Suprapubic skin (tissue), 4 donors: Measurements from ENCODE around the gene UNC13B. TPM values are rescaled to one million over a fixed set of nuclear protein-coding genes. Genes with fewer than 3 reads are reported as not detected.
"Not testable (repeated sequence)": the region's sequence is repeated elsewhere in the genome, so short reads cannot be mapped to it uniquely, and the experiment has no call there.

ENCODE experiments used
- DNase-seq, 2 donors: peaks; one replicate each; pipeline ENCODE4 v3.0.0-alpha.2; 2019; ENCODE audit warnings: low spot score in 2 of 2
- H3K27ac ChIP-seq: fragments of 200-600 bp; sonication (generic); one replicate; pipeline ENCODE4 v1.5.1; 2019
- H3K27me3 ChIP-seq: fragments of 200-600 bp; sonication (generic); one replicate; pipeline ENCODE4 v1.5.1; 2019
- H3K36me3 ChIP-seq: fragments of 200-600 bp; sonication (generic); one replicate; pipeline ENCODE4 v1.5.1; 2019
- H3K4me1 ChIP-seq: fragments of 200-600 bp; sonication (generic); one replicate; pipeline ENCODE4 v1.5.1; 2019
- H3K4me3 ChIP-seq: fragments of 200-600 bp; sonication (generic); one replicate; pipeline ENCODE4 v1.5.1; 2019; ENCODE audit warnings: mild to moderate bottlenecking
- H3K9me3 ChIP-seq: fragments of 200-600 bp; sonication (generic); one replicate; pipeline ENCODE4 v1.5.1; 2019
- EP300 ChIP-seq: sonication (generic); formaldehyde crosslinking; IDR thresholded peaks from one replicate; pipeline ENCODE4 v1.6.1; 2017; ENCODE audit warnings: antibody characterized with exemption
- POLR2A ChIP-seq, 2 donors: fragments of 450-650 bp; IDR thresholded peaks; one replicate each; pipeline ENCODE4 v1.6.1; 2017; ENCODE audit warnings: antibody characterized with exemption in 2 of 2, mild to moderate bottlenecking in 2 of 2, moderate library complexity in 2 of 2
- POLR2AphosphoS5 ChIP-seq, 3 donors: sonication (generic); formaldehyde crosslinking; IDR thresholded peaks; one replicate each; pipeline ENCODE4 v1.6.1; 2017; ENCODE audit warnings: antibody characterized with exemption in 3 of 3
- WGBS: methylation state at CpG from one replicate; pipeline ENCODE4 v1.1.5; 2018; 5-methylcytosine and 5-hydroxymethylcytosine counted together
- total RNA-seq, 4 donors: library from RNA; depleted of rRNA; stranded (reverse); fragments of >200 nt; gene quantifications; one replicate each; pipeline ENCODE4 v1.1.0, GENCODE V29; 2016
- TF ChIP-seq, protein P1 (sequence below), 2 donors: fragments of 200-600 bp in 1 of 2; fragments of 450-650 bp in 1 of 2; sonication (generic) in 1 of 2; IDR thresholded peaks; one replicate each; pipeline ENCODE4 v1.5.1; 2016 to 2019; ENCODE audit warnings: antibody characterized with exemption in 2 of 2, mild to moderate bottlenecking in 1 of 2, moderate library complexity in 1 of 2

The UNC13B gene
- total RNA-seq, 4 donors from 2014 or later, result 27.8 to 43.2 (median 30.6) TPM

DNA sequence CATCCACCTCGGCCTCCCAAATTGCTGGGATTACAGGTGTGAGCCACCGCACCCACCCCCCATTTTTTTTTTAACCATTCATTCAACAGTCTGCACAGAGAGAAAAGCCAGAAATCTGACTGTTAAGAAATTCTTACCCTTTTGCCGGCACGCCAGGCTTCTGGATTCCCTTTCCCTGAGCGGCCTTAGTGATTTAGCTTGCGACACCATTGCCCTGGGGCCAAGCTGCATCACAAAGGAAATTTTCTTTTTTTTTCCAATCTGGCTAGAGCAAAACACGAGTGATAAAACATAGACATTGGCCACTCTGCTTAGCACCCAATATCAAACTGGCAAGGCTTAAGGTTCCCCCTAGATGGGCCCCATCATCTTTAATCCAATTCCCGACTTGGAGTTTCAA is 24.9 kb upstream of the UNC13B start:
- 62% methylated on average over 8 of the region's 8 CpGs for WGBS
- DNase-seq, result no peak
- no peak for TF ChIP-seq EP300
- no peak for TF ChIP-seq POLR2AphosphoS5 (IDR thresholded peaks at IDR 0.05)
- TF ChIP-seq, protein P1, sequence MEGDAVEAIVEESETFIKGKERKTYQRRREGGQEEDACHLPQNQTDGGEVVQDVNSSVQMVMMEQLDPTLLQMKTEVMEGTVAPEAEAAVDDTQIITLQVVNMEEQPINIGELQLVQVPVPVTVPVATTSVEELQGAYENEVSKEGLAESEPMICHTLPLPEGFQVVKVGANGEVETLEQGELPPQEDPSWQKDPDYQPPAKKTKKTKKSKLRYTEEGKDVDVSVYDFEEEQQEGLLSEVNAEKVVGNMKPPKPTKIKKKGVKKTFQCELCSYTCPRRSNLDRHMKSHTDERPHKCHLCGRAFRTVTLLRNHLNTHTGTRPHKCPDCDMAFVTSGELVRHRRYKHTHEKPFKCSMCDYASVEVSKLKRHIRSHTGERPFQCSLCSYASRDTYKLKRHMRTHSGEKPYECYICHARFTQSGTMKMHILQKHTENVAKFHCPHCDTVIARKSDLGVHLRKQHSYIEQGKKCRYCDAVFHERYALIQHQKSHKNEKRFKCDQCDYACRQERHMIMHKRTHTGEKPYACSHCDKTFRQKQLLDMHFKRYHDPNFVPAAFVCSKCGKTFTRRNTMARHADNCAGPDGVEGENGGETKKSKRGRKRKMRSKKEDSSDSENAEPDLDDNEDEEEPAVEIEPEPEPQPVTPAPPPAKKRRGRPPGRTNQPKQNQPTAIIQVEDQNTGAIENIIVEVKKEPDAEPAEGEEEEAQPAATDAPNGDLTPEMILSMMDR (IDR thresholded peaks at IDR 0.05), result no peak
- TF ChIP-seq POLR2A (IDR thresholded peaks at IDR 0.05), result no peak
- Histone ChIP-seq H3K4me3 (no peak overlapping the region), H3K36me3 (no peaks in the 10 kb centered on the region), H3K27ac (no peak overlapping the region), H3K4me1 (no peaks in the 10 kb centered on the region), H3K27me3 (no peaks in the 10 kb centered on the region), H3K9me3 (no peaks in the 10 kb centered on the region)

DNA sequence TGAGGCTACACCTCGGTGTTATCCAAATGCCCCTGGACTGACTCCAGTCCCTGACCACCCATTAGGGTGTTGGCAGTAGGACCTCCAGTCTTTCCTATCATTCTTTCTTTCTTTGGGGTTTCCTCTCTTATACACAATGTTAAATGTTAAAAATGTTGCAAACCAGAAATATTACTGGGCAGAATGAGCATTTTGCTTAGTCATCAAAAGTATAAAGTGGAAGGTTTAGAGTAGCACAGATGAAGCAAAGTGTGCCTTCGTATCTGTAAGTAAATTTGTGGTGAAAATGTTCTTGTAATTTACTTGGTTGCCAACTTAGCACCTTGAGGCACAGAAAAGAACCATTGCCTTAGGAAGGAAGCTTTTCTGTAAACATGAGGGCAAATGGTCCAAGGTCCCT is 21.7 kb upstream of the UNC13B start:
- no peaks in the 10 kb centered on the region for H3K27me3 ChIP-seq
- TF ChIP-seq EP300 (no peak), POLR2AphosphoS5 (IDR thresholded peaks at IDR 0.05) (no peak)
- TF ChIP-seq, protein P1 (IDR thresholded peaks at IDR 0.05), result no peak
- WGBS, result 93% methylated on average over 2 of the region's 2 CpGs
- H3K9me3 ChIP-seq, result peaks cover 8% of the 10 kb centered on the region
- no peaks in the 10 kb centered on the region for H3K4me1 ChIP-seq
- H3K36me3 ChIP-seq, result no peaks in the 10 kb centered on the region
- DNase-seq, result no peak
- no peak overlapping the region for H3K4me3 ChIP-seq
- H3K27ac ChIP-seq, result no peak overlapping the region

DNA sequence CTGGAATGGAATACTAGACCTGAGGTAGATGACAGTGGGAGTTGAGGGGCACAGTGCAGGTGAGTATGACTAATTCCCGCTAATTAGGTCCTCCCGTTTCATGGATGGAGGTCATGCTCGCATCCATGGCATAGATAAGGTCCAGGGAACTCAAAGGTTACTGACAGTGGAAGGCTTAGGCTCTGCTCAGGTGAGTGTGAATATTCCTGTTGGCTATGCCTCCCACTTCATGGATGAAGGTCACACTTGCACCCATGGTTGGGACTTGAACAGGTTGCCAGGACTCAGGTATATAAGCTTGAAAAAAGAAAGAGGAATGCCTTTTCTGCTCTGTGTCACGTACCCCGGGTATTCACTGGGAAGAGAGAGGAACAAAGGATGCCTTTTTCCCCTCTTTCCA is 19.8 kb upstream of the UNC13B start:
- no peak overlapping the region for H3K27ac ChIP-seq
- no peak for DNase-seq
- H3K36me3 ChIP-seq, result no peaks in the 10 kb centered on the region
- H3K9me3 ChIP-seq, result peaks cover 8% of the 10 kb centered on the region
- TF ChIP-seq EP300, result no peak
- TF ChIP-seq, protein P1 (IDR thresholded peaks at IDR 0.05), result no peak
- no peak for TF ChIP-seq POLR2AphosphoS5 (IDR thresholded peaks at IDR 0.05)
- no peak for TF ChIP-seq POLR2A (IDR thresholded peaks at IDR 0.05)
- H3K4me3 ChIP-seq, result no peak overlapping the region
- no peaks in the 10 kb centered on the region for H3K4me1 ChIP-seq
- no peaks in the 10 kb centered on the region for H3K27me3 ChIP-seq
- whole genome bisulfite sequencing, result 90% methylated on average over 5 of the region's 5 CpGs

DNA sequence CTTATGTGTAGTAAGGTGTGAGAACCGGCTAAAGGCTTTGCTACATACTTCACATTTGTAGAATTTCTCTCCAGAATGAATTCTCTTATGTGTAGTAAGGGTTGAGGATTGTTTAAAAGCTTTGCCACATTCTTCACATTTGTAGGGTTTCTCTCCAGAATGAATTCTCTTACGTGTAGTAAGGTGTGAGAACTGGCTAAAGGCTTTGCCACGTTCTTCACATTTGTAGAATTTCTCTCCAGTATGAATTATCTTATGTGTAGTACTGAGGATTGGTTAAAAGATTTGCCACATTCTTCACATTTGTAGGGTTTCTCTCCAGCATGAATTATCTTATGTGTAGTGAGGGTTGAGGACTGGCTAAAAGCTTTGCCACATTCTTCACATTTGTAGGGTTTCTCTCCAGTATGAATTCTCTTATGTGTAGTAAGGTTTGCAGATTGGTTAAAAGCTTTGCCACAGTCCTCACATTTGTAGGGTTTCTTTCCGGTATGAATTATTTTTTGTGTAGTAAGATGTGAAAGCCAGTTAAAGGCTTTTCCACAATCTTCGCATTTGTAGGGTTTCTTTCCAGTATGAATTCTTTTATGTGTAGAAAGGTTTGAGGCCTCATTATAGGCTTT is 13.8 kb upstream of the UNC13B start:
- H3K4me1 ChIP-seq, H3K4me3 ChIP-seq, DNase-seq, H3K9me3 ChIP-seq, H3K27ac ChIP-seq, H3K27me3 ChIP-seq, H3K36me3 ChIP-seq: not testable (repeated sequence)
- WGBS, result 68% methylated on average over 5 of the region's 5 CpGs

DNA sequence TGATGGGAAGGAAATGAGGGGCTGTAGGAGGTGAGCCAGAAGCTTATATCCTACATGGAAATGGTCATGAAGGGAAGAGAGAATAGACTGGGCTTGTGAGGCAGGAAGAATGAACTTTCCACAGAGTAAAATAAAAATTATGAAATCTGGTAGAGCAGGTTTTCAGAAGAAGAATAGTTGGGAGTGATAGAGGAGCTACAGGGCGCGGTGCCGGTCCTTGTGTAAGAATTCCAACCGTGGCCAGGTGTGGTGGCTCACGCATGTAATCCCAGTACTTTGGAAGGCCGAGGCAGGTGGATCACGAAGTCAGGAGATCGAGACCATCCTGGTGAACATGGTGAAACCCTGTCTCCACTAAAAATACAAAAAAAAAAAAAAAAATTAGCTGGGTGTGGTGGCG is 8.9 kb upstream of the UNC13B start:
- Histone ChIP-seq H3K27ac (no peak overlapping the region), H3K36me3 (no peaks in the 10 kb centered on the region), H3K9me3 (no peaks in the 10 kb centered on the region), H3K4me3 (no peak overlapping the region), H3K4me1 (no peaks in the 10 kb centered on the region), H3K27me3 (no peaks in the 10 kb centered on the region)
- TF ChIP-seq POLR2A (IDR thresholded peaks at IDR 0.05) (no peak), POLR2AphosphoS5 (IDR thresholded peaks at IDR 0.05) (no peak), EP300 (no peak)
- TF ChIP-seq, protein P1 (IDR thresholded peaks at IDR 0.05), result no peak
- DNase-seq, result no peak
- WGBS, result 57% methylated on average over 9 of the region's 9 CpGs

DNA sequence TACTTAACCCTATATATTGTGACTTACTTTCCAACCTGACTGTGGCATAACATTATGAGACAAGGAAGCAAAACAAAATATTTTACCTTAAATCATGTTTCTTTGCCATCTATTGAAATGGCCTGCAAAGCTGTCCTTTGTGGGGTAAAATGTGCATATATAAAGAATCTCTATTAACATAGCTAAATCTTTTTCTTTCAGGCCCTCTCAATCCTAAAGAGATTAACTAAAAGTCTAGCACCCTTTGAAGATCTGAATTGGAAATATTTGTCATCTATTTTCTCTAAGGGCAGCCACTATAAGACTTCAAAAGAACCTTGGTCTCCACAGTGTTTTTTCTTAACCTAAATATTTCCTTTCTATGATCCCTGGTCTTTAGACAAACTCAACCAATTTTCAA is 5.0 kb upstream of the UNC13B start:
- Histone ChIP-seq H3K4me3 (no peak overlapping the region), H3K27ac (no peak overlapping the region), H3K9me3 (no peaks in the 10 kb centered on the region), H3K27me3 (no peaks in the 10 kb centered on the region), H3K4me1 (peaks cover 7% of the 10 kb centered on the region), H3K36me3 (no peaks in the 10 kb centered on the region)
- TF ChIP-seq POLR2AphosphoS5 (IDR thresholded peaks at IDR 0.05) (no peak), EP300 (no peak), POLR2A (IDR thresholded peaks at IDR 0.05) (no peak)
- TF ChIP-seq, protein P1 (IDR thresholded peaks at IDR 0.05), result no peak
- no peak for DNase-seq

DNA sequence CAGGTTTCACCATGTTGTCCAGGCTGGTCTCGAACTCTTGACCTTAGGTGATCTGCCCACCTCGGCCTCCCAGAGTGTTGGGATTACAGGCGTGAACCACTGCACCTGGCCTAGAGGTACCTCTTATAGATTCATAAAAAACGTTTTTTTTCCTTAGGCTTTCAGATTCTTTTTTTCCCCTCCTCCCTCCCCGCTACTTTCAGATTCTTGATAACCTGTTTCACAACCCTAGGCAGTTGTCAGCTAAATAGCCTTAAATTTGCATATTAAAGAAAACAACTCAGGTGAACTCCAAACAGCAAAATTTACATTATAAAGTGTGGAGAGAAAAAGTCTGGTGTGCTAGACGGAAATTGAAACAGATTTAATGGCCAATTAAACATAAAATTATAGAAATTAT is 4.0 kb upstream of the UNC13B start:
- peaks cover 12% of the 10 kb centered on the region for H3K4me1 ChIP-seq
- H3K36me3 ChIP-seq, H3K27me3 ChIP-seq, H3K4me3 ChIP-seq, H3K9me3 ChIP-seq, DNase-seq, H3K27ac ChIP-seq: not testable (repeated sequence)
- 48% methylated on average over 6 of the region's 6 CpGs for WGBS
